Fibroblast of villous mesenchyme (primary cell): ENCODE data around the gene LPCAT3. TPM values are rescaled to one million over a fixed set of nuclear protein-coding genes. Genes with fewer than 3 reads are reported as not detected.

Source experiments
- DNase-seq: peaks from one replicate; pipeline ENCODE4 v3.0.0-alpha.2; 2010; ENCODE audit warnings: low read depth
- H3K4me3 ChIP-seq: 2 replicates; pipeline ENCODE4 v1.5.1; 2011; ENCODE audit warnings: low read depth, mild to moderate bottlenecking, low read length
- total RNA-seq: library from RNA; depleted of rRNA; stranded (reverse); fragments of >200 nt; gene quantifications from 2 replicates; pipeline ENCODE4 v1.2.3, GENCODE V29; 2012
- TF ChIP-seq, protein P1 (sequence below): IDR thresholded peaks from 2 replicates; pipeline ENCODE4 v1.5.1; 2012; ENCODE audit warnings: low read depth, mild to moderate bottlenecking, low read length; ENCODE audit not compliant: insufficient read depth

LPCAT3 gene
- total RNA-seq, 1 donor = 26.3 TPM

DNA sequence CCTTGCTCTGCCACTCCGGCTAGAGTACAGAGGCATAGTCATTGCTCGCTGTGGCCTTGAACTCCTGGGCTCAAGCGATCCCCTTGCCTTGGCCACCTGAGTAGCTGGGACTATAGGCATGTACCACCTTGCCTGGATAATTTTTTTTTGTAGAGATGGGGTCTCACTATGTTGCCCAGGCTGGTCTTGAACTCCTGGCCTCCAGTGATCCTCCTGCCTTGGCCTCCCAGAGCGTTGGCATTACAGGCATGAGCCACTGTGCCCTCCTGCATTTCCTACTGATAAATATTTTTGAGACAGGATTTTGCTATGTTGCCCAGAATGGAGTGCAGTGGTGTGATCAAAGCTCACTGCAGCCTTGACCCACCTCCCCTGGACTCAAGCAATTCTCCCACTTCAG lies 38.2 kb downstream of the LPCAT3 start:
- TF ChIP-seq, protein P1, sequence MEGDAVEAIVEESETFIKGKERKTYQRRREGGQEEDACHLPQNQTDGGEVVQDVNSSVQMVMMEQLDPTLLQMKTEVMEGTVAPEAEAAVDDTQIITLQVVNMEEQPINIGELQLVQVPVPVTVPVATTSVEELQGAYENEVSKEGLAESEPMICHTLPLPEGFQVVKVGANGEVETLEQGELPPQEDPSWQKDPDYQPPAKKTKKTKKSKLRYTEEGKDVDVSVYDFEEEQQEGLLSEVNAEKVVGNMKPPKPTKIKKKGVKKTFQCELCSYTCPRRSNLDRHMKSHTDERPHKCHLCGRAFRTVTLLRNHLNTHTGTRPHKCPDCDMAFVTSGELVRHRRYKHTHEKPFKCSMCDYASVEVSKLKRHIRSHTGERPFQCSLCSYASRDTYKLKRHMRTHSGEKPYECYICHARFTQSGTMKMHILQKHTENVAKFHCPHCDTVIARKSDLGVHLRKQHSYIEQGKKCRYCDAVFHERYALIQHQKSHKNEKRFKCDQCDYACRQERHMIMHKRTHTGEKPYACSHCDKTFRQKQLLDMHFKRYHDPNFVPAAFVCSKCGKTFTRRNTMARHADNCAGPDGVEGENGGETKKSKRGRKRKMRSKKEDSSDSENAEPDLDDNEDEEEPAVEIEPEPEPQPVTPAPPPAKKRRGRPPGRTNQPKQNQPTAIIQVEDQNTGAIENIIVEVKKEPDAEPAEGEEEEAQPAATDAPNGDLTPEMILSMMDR = no peak
- DNase-seq = no peak
- no peak overlapping the region for H3K4me3 ChIP-seq

- TF ChIP-seq, protein P1 = no peak
- DNase-seq = no peak
- no peak overlapping the region for H3K4me3 ChIP-seq
Observed at GRCh38 chr12:6979453-6979852, 38.8 kb downstream of the LPCAT3 start.

DNA sequence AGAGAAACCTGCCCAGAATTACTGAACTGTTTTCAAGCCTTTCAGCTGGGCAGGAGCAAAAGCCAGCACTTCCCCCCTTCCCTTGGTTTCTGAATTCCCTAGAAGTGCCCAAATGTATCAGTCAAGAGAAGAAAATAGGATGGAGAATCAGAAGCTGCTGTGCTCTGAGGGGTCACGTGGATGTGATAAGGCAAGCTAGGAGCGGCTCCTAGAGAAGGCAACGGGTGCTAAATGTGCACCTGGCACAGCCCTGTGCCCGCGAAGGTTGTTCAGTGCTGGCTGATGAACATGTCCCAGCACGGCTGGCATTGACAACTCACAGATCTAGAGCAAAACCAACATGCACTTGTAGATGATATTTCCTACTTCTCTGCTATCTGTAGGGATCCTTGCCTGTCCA lies 39.3 kb downstream of the LPCAT3 start:
- TF ChIP-seq, protein P1 = no peak
- no peak for DNase-seq
- H3K4me3 ChIP-seq = no peak overlapping the region

- no peak for DNase-seq
- TF ChIP-seq, protein P1 = no peak
Observed at GRCh38 chr12:6978611-6979011, 39.7 kb downstream of the LPCAT3 start.

DNA sequence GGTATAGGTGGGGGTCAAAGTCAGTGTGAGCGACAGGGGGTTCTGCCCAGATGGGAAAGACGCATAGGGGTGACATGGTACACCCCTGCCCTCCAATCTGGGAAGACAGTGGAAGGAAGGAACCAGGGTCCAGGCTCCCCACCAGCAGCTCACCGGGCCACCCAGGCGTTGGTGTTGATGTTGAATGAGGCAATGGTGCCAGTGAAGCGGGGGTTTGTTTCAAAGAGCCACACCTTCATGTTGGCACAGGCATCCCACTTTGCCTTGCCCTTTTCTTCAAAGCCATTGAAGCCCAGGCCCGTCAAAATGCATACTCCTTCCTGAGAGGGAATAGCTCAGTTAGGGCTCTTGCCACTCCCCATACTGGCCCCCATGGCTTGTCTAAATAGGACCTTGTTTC lies 40.1 kb downstream of the LPCAT3 start:
- DNase-seq = no peak

More at GRCh38 chr12:6978611-6979011, 39.7 kb downstream of the LPCAT3 start:
- no peak overlapping the region for H3K4me3 ChIP-seq

DNA sequence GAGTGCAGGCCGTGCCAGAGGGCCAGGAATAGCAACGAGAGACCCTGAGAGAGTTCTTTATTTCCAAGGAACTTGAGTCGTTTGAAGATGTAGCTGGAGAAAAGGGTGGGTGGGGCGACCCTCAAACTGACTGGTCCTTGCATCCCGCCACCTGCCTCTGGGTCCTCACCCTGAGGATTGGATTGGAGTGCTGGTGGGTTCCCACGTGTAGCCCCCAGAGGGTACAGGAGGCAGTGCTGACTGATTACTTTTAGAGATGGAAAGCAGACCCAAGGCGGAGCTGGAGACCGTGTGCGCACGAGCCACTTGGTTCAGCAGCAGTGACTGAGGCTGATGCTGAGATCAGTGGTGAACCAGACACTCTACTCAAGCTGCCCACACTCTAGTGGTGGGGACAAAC lies 40.6 kb downstream of the LPCAT3 start:
- DNase-seq = no peak
- H3K4me3 ChIP-seq = no peak overlapping the region
- TF ChIP-seq, protein P1 = no peak

More for the DNA sequence above, 40.1 kb downstream of the LPCAT3 start:
- no peak overlapping the region for H3K4me3 ChIP-seq
- TF ChIP-seq, protein P1 = no peak

- DNase-seq = no peak
- TF ChIP-seq, protein P1 = no peak
Observed at GRCh38 chr12:6975297-6976032, 42.8 kb downstream of the LPCAT3 start.

More at GRCh38 chr12:6975297-6976032, 42.8 kb downstream of the LPCAT3 start:
- no peak overlapping the region for H3K4me3 ChIP-seq
